ENCODE data around the gene LYPD6. TPM values are rescaled to one million over a fixed set of nuclear protein-coding genes. Genes with fewer than 3 reads are reported as not detected.
"Not testable (repeated sequence)": the region's sequence is repeated elsewhere in the genome, so short reads cannot be mapped to it uniquely, and the experiment has no call there.

Gene LYPD6
- total and polyA plus RNA-seq, 8 donors, result 0.91 to 3.1 (median 1.7) TPM

GRCh38 chr2:149315461-149315860, 14.9 kb upstream of the LYPD6 start:
- ATAC-seq (no peak), DNase-seq (no peak), FAIRE-seq (no peak)
- intact Hi-C loops (cut with DNase I), result loop anchor here in 1 of 3 donors (5.0 kb wide), 1 partner anchor 223 kb away; no protein-coding TSS in a partner anchor
- WGBS, 2 donors, result 86 to 93% methylated on average over 3 of the region's 3 CpGs
- no peak overlapping the region for H3K4me3 ChIP-seq
- no peaks in the 10 kb centered on the region for H3K4me1 ChIP-seq
- no peaks in the 10 kb centered on the region for H3K36me3 ChIP-seq
- no peak for TF ChIP-seq CTCF (IDR thresholded peaks at IDR 0.05)
- no peaks in the 10 kb centered on the region for H3K9me3 ChIP-seq
- H3K27me3 ChIP-seq, result no peaks in the 10 kb centered on the region
- no peak overlapping the region for H3K27ac ChIP-seq

GRCh38 chr2:149318566-149318965, 11.8 kb upstream of the LYPD6 start:
- FAIRE-seq, H3K9me3 ChIP-seq, H3K4me1 ChIP-seq, DNase-seq, ATAC-seq, H3K27me3 ChIP-seq, H3K27ac ChIP-seq, H3K4me3 ChIP-seq, H3K36me3 ChIP-seq: not testable (repeated sequence)
- 90 to 94% methylated on average over 3 of the region's 3 CpGs for WGBS, 2 donors
- intact Hi-C loops (cut with DNase I), result loop anchor here in 1 of 3 donors (5.0 kb wide), 1 partner anchor 226 kb away; no protein-coding TSS in a partner anchor

- DNase-seq, result peak in 1 of 6 donors; percentile 55
- ATAC-seq, result no peak
- 57 to 58% methylated on average over 24 to 36 of the region's 36 CpGs for whole genome bisulfite sequencing, 2 donors
- no peak overlapping the region for H3K4me3 ChIP-seq
- FAIRE-seq, result no peak
- no peaks in the 10 kb centered on the region for H3K36me3 ChIP-seq
- intact Hi-C loops (cut with DNase I), result no loop called here
- H3K4me1 ChIP-seq, result no peaks in the 10 kb centered on the region
- H3K27ac ChIP-seq, result no peak overlapping the region
- no peak for TF ChIP-seq CTCF (IDR thresholded peaks at IDR 0.05)
- H3K9me3 ChIP-seq, result no peaks in the 10 kb centered on the region
- H3K27me3 ChIP-seq, result no peaks in the 10 kb centered on the region
Observed at GRCh38 chr2:149320362-149320761, 10.0 kb upstream of the LYPD6 start.

DNA sequence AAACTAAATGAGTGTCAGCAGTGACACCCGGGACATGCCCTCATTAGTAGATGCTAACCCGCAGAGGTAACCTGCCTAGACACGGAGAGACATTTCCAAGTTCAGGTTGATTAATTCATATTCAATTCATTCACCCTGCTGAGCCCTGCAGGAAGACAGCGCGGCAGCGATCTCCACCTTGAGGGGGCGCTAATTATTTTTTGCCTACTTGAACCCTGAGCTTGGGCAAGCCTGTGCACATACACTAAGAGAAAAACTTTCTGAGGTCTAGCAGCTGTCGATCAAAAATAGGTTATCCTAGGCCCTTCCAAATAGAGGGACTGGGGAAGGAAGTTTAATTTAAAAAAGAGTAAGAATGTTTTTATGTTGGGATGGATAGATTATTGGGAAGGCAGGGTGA, 1.3 kb upstream of the LYPD6 start:
- Histone ChIP-seq H3K9me3 (no peaks in the 10 kb centered on the region), H3K27me3 (no peaks in the 10 kb centered on the region), H3K36me3 (no peaks in the 10 kb centered on the region), H3K4me3 (peak overlapping the region; percentile 54 to 83 (median 80)), H3K27ac (peak overlapping the region; percentile 77 to 87 (median 81)), H3K4me1 (no peaks in the 10 kb centered on the region)
- peak in 1 of 4 donors; percentile 7 for ATAC-seq
- intact Hi-C loops (cut with DNase I), result no loop called here
- 23% methylated on average over 8 of the region's 8 CpGs for WGBS, 2 donors
- FAIRE-seq, result no peak
- peak in 3 of 4 donors; percentile 11 to 33 (median 25) for TF ChIP-seq CTCF (IDR thresholded peaks at IDR 0.05)
- peak in 1 of 6 donors; percentile 26 for DNase-seq

DNA sequence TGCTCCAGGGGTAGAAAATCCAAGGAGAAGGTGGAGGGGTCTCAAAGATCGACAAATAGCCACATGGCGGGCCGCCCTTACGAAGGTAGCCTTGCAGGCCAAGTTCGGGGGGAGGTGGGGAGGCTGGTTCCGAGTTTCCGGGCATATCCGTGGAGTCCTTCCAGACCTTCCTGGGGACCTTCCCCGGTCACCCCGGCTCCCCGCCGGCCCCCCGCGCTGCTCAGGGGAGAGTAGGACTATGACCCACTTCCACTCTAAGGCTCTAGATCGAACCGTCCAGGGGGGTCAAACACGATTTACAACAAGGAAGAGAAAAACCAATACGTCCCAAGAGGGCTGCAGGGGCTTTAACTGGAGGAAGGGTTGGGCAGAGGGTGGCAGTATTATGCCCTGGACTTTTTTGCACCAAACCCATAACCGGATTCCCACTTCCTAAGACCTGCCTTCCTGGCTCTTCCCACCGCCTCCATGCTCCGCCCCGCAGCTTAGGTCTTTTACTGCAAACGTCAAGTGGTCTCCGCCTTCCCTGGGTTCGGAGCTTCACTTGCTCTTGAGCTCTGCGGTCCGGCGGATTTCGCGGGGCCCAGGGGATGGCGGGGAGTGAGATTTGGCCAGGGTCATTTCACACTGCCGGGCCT, 779 bp upstream of the LYPD6 start:
- H3K36me3 ChIP-seq, result no peaks in the 10 kb centered on the region
- 1 to 6% methylated on average over 27 to 32 of the region's 32 CpGs for WGBS, 2 donors
- peak overlapping the region; percentile 54 to 83 (median 80) for H3K4me3 ChIP-seq
- TF ChIP-seq CTCF (IDR thresholded peaks at IDR 0.05), result no peak
- FAIRE-seq, result no peak
- H3K9me3 ChIP-seq, result no peaks in the 10 kb centered on the region
- no peaks in the 10 kb centered on the region for H3K4me1 ChIP-seq
- ATAC-seq, result peak; percentile 71 to 82 (median 78)
- DNase-seq, result peak; percentile 70 to 83 (median 72)
- intact Hi-C loops (cut with DNase I), result no loop called here
- H3K27me3 ChIP-seq, result no peaks in the 10 kb centered on the region
- H3K27ac ChIP-seq, result peak overlapping the region; percentile 77 to 87 (median 81)
